ENCODE results near the gene GFPT1.

DNA sequence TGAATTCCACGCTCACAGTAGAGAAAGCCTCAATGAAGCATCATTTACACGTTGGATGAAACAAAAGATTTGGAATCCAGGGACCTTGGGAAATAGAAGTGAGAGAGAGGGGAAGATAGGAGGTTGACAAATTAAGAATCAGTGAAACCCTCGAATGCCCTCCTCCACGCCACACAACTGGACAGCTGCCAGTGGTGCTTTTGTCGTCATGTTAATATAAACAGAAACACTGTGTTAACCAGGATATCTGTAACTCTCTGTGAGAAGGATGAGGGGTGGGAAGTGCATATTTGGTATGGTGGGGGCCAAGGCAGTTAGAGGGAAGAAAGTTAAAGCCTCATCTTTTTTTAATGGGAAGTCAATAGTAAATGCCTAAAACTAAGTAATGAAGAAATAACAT lies 108.7 kb downstream of the GFPT1 start:
- TF ChIP-seq, protein P1, sequence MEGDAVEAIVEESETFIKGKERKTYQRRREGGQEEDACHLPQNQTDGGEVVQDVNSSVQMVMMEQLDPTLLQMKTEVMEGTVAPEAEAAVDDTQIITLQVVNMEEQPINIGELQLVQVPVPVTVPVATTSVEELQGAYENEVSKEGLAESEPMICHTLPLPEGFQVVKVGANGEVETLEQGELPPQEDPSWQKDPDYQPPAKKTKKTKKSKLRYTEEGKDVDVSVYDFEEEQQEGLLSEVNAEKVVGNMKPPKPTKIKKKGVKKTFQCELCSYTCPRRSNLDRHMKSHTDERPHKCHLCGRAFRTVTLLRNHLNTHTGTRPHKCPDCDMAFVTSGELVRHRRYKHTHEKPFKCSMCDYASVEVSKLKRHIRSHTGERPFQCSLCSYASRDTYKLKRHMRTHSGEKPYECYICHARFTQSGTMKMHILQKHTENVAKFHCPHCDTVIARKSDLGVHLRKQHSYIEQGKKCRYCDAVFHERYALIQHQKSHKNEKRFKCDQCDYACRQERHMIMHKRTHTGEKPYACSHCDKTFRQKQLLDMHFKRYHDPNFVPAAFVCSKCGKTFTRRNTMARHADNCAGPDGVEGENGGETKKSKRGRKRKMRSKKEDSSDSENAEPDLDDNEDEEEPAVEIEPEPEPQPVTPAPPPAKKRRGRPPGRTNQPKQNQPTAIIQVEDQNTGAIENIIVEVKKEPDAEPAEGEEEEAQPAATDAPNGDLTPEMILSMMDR (IDR thresholded peaks at IDR 0.05; ENCODE audit: insufficient read depth, low read depth, low read length), result no peak
- TF ChIP-seq EZH2 (IDR thresholded peaks at IDR 0.05; ENCODE audit: insufficient read depth, low read length), result no peak

All from astrocyte (in vitro differentiated cells and primary cell).